ENCODE measurements around the gene MEGF8. TPM values are rescaled to one million over a fixed set of nuclear protein-coding genes. Genes with fewer than 3 reads are reported as not detected.

The MEGF8 gene
- total RNA-seq, 1 experiment from 2014 or later, result 26.1 TPM

GRCh38 chr19:42312370-42312769 is 13.1 kb upstream of the MEGF8 start:
- H3K4me3 ChIP-seq (ENCODE audit: insufficient read depth, low read depth, low read length), result no peak overlapping the region
- peaks cover 21% of the 10 kb centered on the region for H3K27me3 ChIP-seq (ENCODE audit: control insufficient read depth, insufficient read depth, low read length)
- DNase-seq, result no peak
- no peaks in the 10 kb centered on the region for H3K36me3 ChIP-seq (replicated peaks; ENCODE audit: control insufficient read depth, insufficient read depth, low read length)

- DNase-seq, result peak; percentile 96
- H3K27me3 ChIP-seq (ENCODE audit: control insufficient read depth, insufficient read depth, low read length), result peaks cover 21% of the 10 kb centered on the region
- H3K4me3 ChIP-seq (ENCODE audit: insufficient read depth, low read depth, low read length), result peak within 1 kb of the TSS; percentile 56
- H3K36me3 ChIP-seq (replicated peaks; ENCODE audit: control insufficient read depth, insufficient read depth, low read length), result no peaks in the 10 kb centered on the region
Observed at GRCh38 chr19:42313096-42313839, 12.2 kb upstream of the MEGF8 start, which contains the start of gene TMEM145. TMEM145 (plus strand) TSS chr19:42313309; CDS start chr19:42313377, 68 bp downstream.

GRCh38 chr19:42313840-42314755 is 11.3 kb upstream of the MEGF8 start:
- Histone ChIP-seq H3K27me3 (ENCODE audit: control insufficient read depth, insufficient read depth, low read length) (peaks cover 21% of the 10 kb centered on the region), H3K4me3 (ENCODE audit: insufficient read depth, low read depth, low read length) (peak overlapping the region; percentile 56), H3K36me3 (replicated peaks; ENCODE audit: control insufficient read depth, insufficient read depth, low read length) (no peaks in the 10 kb centered on the region)
- DNase-seq, result peak; percentile 54

GRCh38 chr19:42315024-42315423 is 10.4 kb upstream of the MEGF8 start:
- Histone ChIP-seq H3K4me3 (ENCODE audit: insufficient read depth, low read depth, low read length) (no peak overlapping the region), H3K27me3 (ENCODE audit: control insufficient read depth, insufficient read depth, low read length) (peaks cover 21% of the 10 kb centered on the region), H3K36me3 (replicated peaks; ENCODE audit: control insufficient read depth, insufficient read depth, low read length) (no peaks in the 10 kb centered on the region)
- no peak for DNase-seq

GRCh38 chr19:42316223-42317211 is 8.9 kb upstream of the MEGF8 start:
- no peak overlapping the region for H3K4me3 ChIP-seq (ENCODE audit: insufficient read depth, low read depth, low read length)
- peaks cover 21% of the 10 kb centered on the region for H3K27me3 ChIP-seq (ENCODE audit: control insufficient read depth, insufficient read depth, low read length)
- H3K36me3 ChIP-seq (replicated peaks; ENCODE audit: control insufficient read depth, insufficient read depth, low read length), result no peaks in the 10 kb centered on the region
- peak; percentile 63 for DNase-seq

- DNase-seq, result peak; percentile 51
- H3K36me3 ChIP-seq (replicated peaks; ENCODE audit: control insufficient read depth, insufficient read depth, low read length), result no peaks in the 10 kb centered on the region
- no peak overlapping the region for H3K4me3 ChIP-seq (ENCODE audit: insufficient read depth, low read depth, low read length)
- H3K27me3 ChIP-seq (ENCODE audit: control insufficient read depth, insufficient read depth, low read length), result peaks cover 24% of the 10 kb centered on the region
Observed at GRCh38 chr19:42317535-42317934, 7.9 kb upstream of the MEGF8 start.

GRCh38 chr19:42322305-42322704 is 3.1 kb upstream of the MEGF8 start:
- Histone ChIP-seq H3K4me3 (ENCODE audit: insufficient read depth, low read depth, low read length) (no peak overlapping the region), H3K27me3 (ENCODE audit: control insufficient read depth, insufficient read depth, low read length) (peaks cover 28% of the 10 kb centered on the region), H3K36me3 (replicated peaks; ENCODE audit: control insufficient read depth, insufficient read depth, low read length) (no peaks in the 10 kb centered on the region)
- no peak for DNase-seq

- Histone ChIP-seq H3K4me3 (ENCODE audit: insufficient read depth, low read depth, low read length) (peak overlapping the region; percentile 47), H3K36me3 (replicated peaks; ENCODE audit: control insufficient read depth, insufficient read depth, low read length) (no peaks in the 10 kb centered on the region), H3K27me3 (ENCODE audit: control insufficient read depth, insufficient read depth, low read length) (peaks cover 28% of the 10 kb centered on the region)
- peak; percentile 88 for DNase-seq
Observed at GRCh38 chr19:42323473-42323851, 2.0 kb upstream of the MEGF8 start.

GRCh38 chr19:42323852-42324654 is 1.4 kb upstream of the MEGF8 start:
- Histone ChIP-seq H3K4me3 (ENCODE audit: insufficient read depth, low read depth, low read length) (peak overlapping the region; percentile 47), H3K27me3 (ENCODE audit: control insufficient read depth, insufficient read depth, low read length) (peaks cover 28% of the 10 kb centered on the region), H3K36me3 (replicated peaks; ENCODE audit: control insufficient read depth, insufficient read depth, low read length) (no peaks in the 10 kb centered on the region)
- DNase-seq, result peak; percentile 87

GRCh38 chr19:42324655-42325307 is 654 bp upstream of the MEGF8 start:
- DNase-seq, result no peak

GRCh38 chr19:42325896-42326771 is 699 bp downstream of the MEGF8 start:
- peak; percentile 81 for DNase-seq
- Histone ChIP-seq H3K27me3 (ENCODE audit: control insufficient read depth, insufficient read depth, low read length) (peaks cover 28% of the 10 kb centered on the region), H3K4me3 (ENCODE audit: insufficient read depth, low read depth, low read length) (peak overlapping the region; percentile 86), H3K36me3 (replicated peaks; ENCODE audit: control insufficient read depth, insufficient read depth, low read length) (no peaks in the 10 kb centered on the region)

More at GRCh38 chr19:42324655-42325307, 654 bp upstream of the MEGF8 start:
- H3K4me3 ChIP-seq (ENCODE audit: insufficient read depth, low read depth, low read length), result peak overlapping the region; percentile 47
- H3K36me3 ChIP-seq (replicated peaks; ENCODE audit: control insufficient read depth, insufficient read depth, low read length), result no peaks in the 10 kb centered on the region
- H3K27me3 ChIP-seq (ENCODE audit: control insufficient read depth, insufficient read depth, low read length), result peaks cover 28% of the 10 kb centered on the region

GRCh38 chr19:42326969-42327368 is 1.5 kb downstream of the MEGF8 start:
- no peak for DNase-seq
- no peak overlapping the region for H3K4me3 ChIP-seq (ENCODE audit: insufficient read depth, low read depth, low read length)
- no peaks in the 10 kb centered on the region for H3K36me3 ChIP-seq (replicated peaks; ENCODE audit: control insufficient read depth, insufficient read depth, low read length)
- peaks cover 24% of the 10 kb centered on the region for H3K27me3 ChIP-seq (ENCODE audit: control insufficient read depth, insufficient read depth, low read length)
